GM19043 (cell line): ENCODE results near the gene CTIF.

ENCODE experiments used
- ATAC-seq: cut with Tn5 transposase; IDR thresholded peaks from one replicate; pipeline ENCODE4 v1.9.1; 2021; ENCODE audit warnings: low read depth; ENCODE audit not compliant: unreplicated experiment

Gene CTIF

DNA sequence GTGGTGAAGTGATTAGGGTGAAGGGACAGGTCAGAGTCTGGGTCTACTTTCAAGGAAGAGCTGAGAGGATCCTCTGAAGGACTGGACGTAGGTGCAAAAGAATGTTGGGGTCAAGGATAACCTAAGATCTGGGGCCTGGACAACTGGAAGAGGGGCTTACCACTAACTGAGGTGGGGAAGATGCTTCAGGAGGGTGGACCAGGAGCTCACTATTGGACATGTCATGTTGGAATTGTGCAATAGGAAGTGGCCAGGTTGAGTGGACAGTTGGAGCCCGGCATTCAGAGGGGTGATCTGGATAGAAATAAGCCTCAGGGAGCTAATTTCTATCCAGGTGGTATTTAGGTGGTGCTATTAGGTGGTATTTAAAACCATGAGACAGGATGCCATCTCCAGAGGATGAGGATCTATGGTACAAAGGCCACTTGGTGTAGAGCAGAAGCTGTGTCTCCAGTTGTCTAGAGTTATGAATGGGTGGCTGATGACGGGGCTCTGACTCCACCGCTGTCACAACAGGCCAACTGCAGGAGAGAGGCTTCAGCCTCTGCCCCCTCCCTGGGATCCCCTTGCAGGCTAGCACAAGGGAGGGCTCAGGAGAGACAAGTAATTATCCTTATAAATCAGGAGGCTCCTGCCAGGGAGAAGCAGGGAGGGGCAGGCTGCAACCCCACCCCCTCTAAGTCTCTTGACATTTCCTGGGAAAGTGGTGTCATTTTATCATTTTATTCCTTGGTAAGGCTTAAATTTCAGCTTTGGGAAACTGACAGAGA is 254.0 kb downstream of the CTIF start:
- ATAC-seq: no peak

DNA sequence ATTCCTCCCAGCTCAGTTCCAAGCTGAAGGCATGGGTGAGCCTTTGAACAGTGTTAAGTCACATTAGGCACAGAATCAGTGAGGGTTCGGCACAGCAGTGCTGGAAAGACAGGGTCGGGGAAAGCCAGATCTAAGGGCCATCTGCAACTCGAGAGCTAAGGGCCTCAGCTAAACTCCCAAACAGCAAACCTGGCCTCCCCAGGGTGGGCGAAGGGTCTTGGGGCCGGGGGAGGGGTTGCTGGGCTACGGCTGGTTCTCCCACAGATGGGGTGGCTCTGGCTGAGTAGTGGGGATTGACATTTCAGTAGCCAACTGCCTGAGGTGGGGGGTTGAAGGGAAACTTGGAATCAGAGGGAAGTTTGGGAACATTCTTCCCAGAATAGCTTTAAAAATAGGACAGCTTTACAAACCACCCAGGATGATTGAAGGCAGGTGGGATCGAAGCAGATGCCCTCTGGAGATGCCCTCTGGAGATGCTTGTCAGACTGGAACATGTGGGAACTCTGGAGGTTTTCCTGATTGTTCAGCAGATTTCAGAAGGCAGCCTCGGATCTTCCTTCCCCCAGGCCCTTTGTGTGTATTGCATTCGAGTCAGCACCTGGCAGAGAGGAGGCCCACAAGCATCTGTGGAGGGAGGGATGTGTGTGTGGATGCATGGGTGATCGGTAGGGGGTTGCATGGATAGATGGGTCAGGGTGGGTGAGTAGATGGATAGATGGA is 255.6 kb downstream of the CTIF start:
- ATAC-seq: no peak

DNA sequence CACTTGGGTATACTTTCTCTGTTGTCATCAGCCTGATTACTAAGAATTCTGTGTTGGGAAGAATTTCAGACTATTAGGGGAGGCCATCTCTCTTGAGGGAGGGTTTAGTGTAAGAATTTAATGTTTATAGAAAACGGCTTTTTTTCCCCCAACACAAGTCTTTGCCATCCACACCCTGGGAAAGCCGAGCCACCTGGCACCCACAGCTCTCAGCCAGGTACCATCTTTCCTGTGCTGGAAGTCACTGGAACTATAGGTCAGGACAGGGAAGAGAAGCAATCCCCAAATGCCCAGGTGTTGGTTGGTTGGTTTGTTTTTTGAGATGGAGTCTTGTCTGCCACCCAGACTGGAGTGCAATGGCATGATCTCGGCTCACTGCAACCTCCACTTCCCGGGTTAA is 256.9 kb downstream of the CTIF start:
- no peak for ATAC-seq

DNA sequence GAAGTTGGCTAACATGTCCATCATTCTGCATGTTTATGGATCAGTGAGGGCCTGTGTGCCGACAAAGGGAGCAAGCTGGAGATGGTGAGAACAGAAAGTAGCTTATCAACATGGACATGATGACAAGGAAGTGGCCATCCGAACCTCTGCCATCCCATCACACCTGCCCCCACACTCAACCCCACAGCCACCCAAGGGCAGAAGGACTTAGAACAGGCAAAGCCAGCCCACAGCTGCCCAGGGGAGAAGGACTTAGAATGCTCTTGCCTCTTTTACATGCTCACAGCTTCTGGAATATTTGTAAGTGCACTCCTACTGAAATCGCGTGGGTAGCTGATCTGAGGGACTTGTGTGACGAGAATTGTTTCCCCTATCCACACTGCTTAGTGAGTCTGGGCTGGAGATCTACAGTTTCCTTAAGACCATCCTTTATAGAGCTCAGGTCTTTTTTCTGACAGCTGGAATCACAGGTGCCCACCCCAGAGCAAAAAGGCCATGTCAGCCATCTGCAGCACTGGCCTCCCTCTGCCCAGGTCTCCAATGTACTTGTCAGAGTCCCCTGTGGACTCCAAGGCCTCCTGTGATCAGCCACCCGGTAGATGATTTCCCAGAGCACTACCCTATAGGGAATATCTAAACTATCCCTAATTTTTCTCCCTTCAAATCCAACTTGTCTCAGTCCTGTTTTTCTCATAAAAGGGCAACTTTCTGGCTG is 257.8 kb downstream of the CTIF start:
- no peak for ATAC-seq

DNA sequence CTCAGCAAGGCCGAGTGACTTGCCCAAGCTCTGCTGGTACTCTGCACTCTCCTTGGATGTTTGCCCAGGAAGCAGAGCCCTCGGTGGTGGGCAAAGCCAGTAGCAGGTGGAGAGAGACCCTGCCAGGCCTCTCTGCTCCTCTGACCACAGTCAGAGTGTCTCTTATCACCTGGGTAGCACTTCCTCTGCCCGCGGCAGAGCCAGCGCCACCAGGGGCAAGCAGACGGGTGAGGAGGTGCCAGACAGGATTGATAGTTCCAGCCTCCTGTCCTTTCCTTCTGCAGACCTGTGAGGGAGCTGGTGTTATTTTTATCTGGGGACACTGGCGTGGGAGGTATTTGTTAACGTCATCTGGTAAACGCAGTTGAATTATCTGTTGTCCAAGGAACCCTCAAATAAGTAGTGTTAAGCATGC is 259.0 kb downstream of the CTIF start:
- ATAC-seq: no peak

GRCh38 chr18:48798334-48799245 is 259.8 kb downstream of the CTIF start:
- ATAC-seq: no peak

GRCh38 chr18:48799724-48800315 is 261.0 kb downstream of the CTIF start:
- ATAC-seq: no peak

- no peak for ATAC-seq
Observed at GRCh38 chr18:48800466-48800865, 261.6 kb downstream of the CTIF start.

GRCh38 chr18:48800876-48801727 is 262.3 kb downstream of the CTIF start:
- no peak for ATAC-seq

- no peak for ATAC-seq
Observed at GRCh38 chr18:48801728-48802542, 263.1 kb downstream of the CTIF start.

DNA sequence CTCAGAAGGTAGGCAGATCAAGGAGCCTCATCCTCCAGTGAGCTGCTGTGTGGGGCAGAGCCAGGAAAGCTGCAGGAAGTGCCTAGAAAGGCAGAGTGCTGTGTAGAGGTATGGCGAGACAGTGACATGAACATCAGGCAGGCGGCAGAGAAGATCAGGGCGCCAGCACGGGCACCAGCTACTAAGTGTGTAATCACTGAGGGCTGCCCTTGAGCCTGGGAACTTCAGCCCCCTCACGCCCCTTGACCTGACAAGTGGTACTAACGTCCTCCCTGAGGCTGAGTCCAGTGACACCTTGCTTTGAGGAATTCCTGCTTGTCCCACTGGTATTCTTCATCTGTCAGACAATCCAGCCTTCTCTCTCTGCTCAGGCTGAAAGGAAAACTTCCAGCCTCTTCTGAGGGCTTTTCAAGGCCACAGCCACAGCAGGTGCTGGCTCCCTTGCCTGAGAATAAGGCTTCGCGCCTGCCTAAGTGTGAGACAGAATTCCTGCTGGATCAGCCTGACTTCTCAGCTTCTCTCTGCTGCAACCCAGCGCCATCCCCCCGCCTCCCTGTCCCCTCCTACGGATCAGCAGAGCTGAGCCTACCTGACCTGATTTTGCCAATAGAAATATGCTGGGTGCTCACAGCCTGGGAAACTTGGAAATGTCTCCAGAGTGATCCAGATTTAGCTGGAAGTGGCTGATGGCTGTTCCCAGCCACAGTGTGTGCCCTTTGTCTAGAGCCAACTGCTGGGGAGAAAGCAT is 263.9 kb downstream of the CTIF start:
- no peak for ATAC-seq

GRCh38 chr18:48803518-48803917 is 264.7 kb downstream of the CTIF start:
- ATAC-seq: no peak

GRCh38 chr18:48803951-48804855 is 265.4 kb downstream of the CTIF start:
- ATAC-seq: no peak

- no peak for ATAC-seq
Observed at GRCh38 chr18:48804856-48805610, 266.2 kb downstream of the CTIF start.

DNA sequence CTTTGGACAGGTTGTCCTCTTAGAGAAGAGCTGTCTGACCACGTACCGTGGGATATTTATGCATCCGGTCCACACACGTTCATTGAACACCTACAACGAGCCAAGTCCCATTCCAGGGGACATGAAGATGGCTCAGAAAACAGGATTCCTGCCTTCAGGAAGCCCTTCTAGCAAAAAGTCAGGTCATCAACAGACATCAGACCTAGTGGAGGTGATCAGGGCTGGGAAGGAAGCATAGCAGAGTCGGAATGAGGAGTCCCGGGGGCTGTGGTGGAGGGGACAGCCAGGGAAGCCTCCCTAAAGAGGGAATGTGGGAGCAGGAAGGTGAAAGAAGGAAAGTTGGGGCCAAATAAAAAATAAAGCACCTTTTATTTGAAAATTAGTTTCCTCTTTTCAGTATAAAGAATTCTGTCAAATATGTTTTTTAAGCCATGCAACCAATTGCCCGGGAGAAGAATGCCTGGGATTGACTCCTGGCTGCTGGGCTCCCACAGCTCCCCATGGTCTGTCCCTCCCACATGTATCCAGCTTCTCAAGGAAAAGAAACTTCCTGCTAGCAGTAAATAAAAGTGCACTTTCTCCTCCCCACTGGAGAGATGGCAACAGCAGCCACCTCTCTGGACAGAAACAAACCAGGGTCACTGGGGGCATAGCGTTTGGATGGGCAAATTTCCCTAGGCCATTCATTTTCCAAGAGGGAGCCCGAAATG is 267.1 kb downstream of the CTIF start:
- ATAC-seq: no peak
